B cell (primary cell): ENCODE data around the gene C1QL3. TPM values are rescaled to one million over a fixed set of nuclear protein-coding genes. Genes with fewer than 3 reads are reported as not detected.

Experiments used
- ATAC-seq: fragments of 200-7000 bp; cut with Tn5 transposase; one replicate; pipeline ENCODE4 v1.10.0; 2021; ENCODE audit warnings: low read depth, mild to moderate bottlenecking, moderate number of reproducible peaks, moderate library complexity
- CTCF ChIA-PET: fragments of 350-600 bp; sonication (Branson Sonifier 250); formaldehyde crosslinking; loops from one replicate; lab custom pipeline; 2021; ENCODE audit warnings: antibody characterized with exemption, inconsistent platforms; lab: Charles Lee
- POLR2A ChIA-PET: fragments of 350-600 bp; sonication (Branson Sonifier 250); formaldehyde crosslinking; loops from one replicate; lab custom pipeline; 2021; ENCODE audit warnings: antibody characterized with exemption; lab: Charles Lee
- DNase-seq: peaks from one replicate; pipeline ENCODE4 v3.0.0; 2013
- H2AFZ ChIP-seq: 2 replicates; pipeline ENCODE4 v1.6.1; 2012; ENCODE audit warnings: mild to moderate bottlenecking, low read depth, low read length; ENCODE audit not compliant: insufficient read depth, poor library complexity, severe bottlenecking
- H3K27ac ChIP-seq, 2 donors: 1 replicate in 1 of 2; 2 replicates in 1 of 2; pipeline ENCODE4 v1.5.1; 2012 to 2013; ENCODE audit warnings: low read length in 2 of 2, mild to moderate bottlenecking in 2 of 2, moderate library complexity in 1 of 2
- H3K27me3 ChIP-seq, 4 experiments: fragments of 200-600 bp in 1 of 4; sonication (generic) in 1 of 4; replicated peaks in 1 of 4; 1 replicate in 2 of 4; 2 replicates in 2 of 4; pipeline versions ENCODE4 v1.6.1 to v1.7.0; 2013 to 2016; ENCODE audit warnings: low read length in 3 of 4, mild to moderate bottlenecking in 2 of 4, mixed read lengths in 1 of 4, moderate library complexity in 1 of 4; ENCODE audit not compliant: insufficient read depth in 4 of 4, control insufficient read depth in 3 of 4; ENCODE audit errors: control extremely low read depth in 1 of 4
- H3K36me3 ChIP-seq, 2 experiments: replicated peaks in 1 of 2; 1 replicate in 1 of 2; 2 replicates in 1 of 2; pipeline versions ENCODE4 v1.6.1 to v1.7.1; 2013; ENCODE audit warnings: low read length in 1 of 2; ENCODE audit not compliant: insufficient read depth in 2 of 2, control insufficient read depth in 1 of 2; ENCODE audit errors: control extremely low read depth in 1 of 2, extremely low read depth in 1 of 2
- H3K4me1 ChIP-seq, 2 donors: fragments of 200-600 bp in 1 of 2; sonication (generic) in 1 of 2; 1 replicate in 1 of 2; 2 replicates in 1 of 2; pipeline versions ENCODE4 v1.5.1 to v1.6.1; 2013 to 2017; ENCODE audit warnings: low read length in 2 of 2; ENCODE audit not compliant: control insufficient read depth in 2 of 2, insufficient read depth in 2 of 2
- H3K4me2 ChIP-seq: replicated peaks from 2 replicates; pipeline ENCODE3; 2012; ENCODE audit warnings: mild to moderate bottlenecking, low read depth, low read length; ENCODE audit not compliant: poor library complexity, severe bottlenecking
- H3K4me3 ChIP-seq, 5 experiments: fragments of 200-600 bp in 1 of 5; sonication (generic) in 1 of 5; 1 replicate in 3 of 5; 2 replicates in 2 of 5; pipeline versions ENCODE4 v1.5.1 to v1.7.0; 2011 to 2016; ENCODE audit warnings: low read length in 4 of 5, mild to moderate bottlenecking in 4 of 5, low read depth in 2 of 5, control low read depth in 1 of 5, moderate library complexity in 1 of 5; ENCODE audit not compliant: insufficient read depth in 1 of 5; ENCODE audit errors: control extremely low read depth in 1 of 5, extremely low read depth in 1 of 5
- H3K79me2 ChIP-seq: fragments of 200-600 bp; sonication (generic); one replicate; pipeline ENCODE4 v1.6.0; 2016; ENCODE audit warnings: low read length; ENCODE audit not compliant: control insufficient read depth, insufficient read depth
- H3K9ac ChIP-seq: fragments of 200-600 bp; sonication (generic); 2 replicates; pipeline ENCODE4 v1.6.1; 2017; ENCODE audit warnings: mild to moderate bottlenecking, low read length, moderate library complexity
- H3K9me3 ChIP-seq, 3 donors: one replicate each; pipeline versions ENCODE4 v1.6.1 to v1.7.1; 2013; ENCODE audit warnings: low read length in 2 of 3; ENCODE audit not compliant: control insufficient read depth in 2 of 3, insufficient read depth in 1 of 3; ENCODE audit errors: control extremely low read depth in 1 of 3
- H4K20me1 ChIP-seq: 2 replicates; pipeline ENCODE4 v1.6.0; 2012; ENCODE audit warnings: mild to moderate bottlenecking, low read length; ENCODE audit not compliant: insufficient read depth, control insufficient read depth, poor library complexity, severe bottlenecking
- H3K27ac Mint-ChIP-seq: one replicate; pipeline ENCODE4 v1.8.0; 2021; ENCODE audit warnings: mixed read lengths
- H3K27me3 Mint-ChIP-seq: one replicate; pipeline ENCODE4 v1.8.0; 2021; ENCODE audit warnings: mixed read lengths
- H3K4me1 Mint-ChIP-seq: one replicate; pipeline ENCODE4 v1.8.0; 2021; ENCODE audit warnings: mixed read lengths
- H3K4me3 Mint-ChIP-seq: one replicate; pipeline ENCODE4 v1.8.0; 2021; ENCODE audit warnings: mixed read lengths
- H3K9me3 Mint-ChIP-seq: one replicate; pipeline ENCODE4 v1.8.0; 2022; ENCODE audit warnings: mixed read lengths; ENCODE audit not compliant: insufficient read depth
- CTCF ChIP-seq: fragments of 200-600 bp; IDR thresholded peaks from one replicate; pipeline ENCODE4 v1.8.0; 2022; ENCODE audit warnings: antibody characterized with exemption, mild to moderate bottlenecking
- EZH2 ChIP-seq: IDR thresholded peaks from 2 replicates; pipeline ENCODE4 v1.6.1; 2012; ENCODE audit warnings: borderline replicate concordance, low read depth, mild to moderate bottlenecking, moderate library complexity, low read length; ENCODE audit not compliant: insufficient read depth, poor library complexity, severe bottlenecking
- WGBS: methylation state at CpG from one replicate; pipeline ENCODE4 v1.1.5; 2013; ENCODE audit warnings: missing lambda C conversion rate; ENCODE audit not compliant: insufficient coverage; 5-methylcytosine and 5-hydroxymethylcytosine counted together
- intact Hi-C: fragments of 100-400 bp; cut with micrococcal nuclease; formaldehyde crosslinking; loops from one replicate; pipeline ENCODE4 v1.10.0; 2022
- polyA plus RNA-seq: library from polyadenylated mRNA; depleted of rRNA; stranded (reverse); fragments of >200 nt; gene quantifications from 2 replicates; pipeline ENCODE4 v1.2.3, GENCODE V29; 2012
- total RNA-seq, 2 donors: library from RNA; stranded (reverse); fragments of 120-200 nt in 1 of 2; gene quantifications; 1 replicate in 1 of 2; 2 replicates in 1 of 2; pipeline versions ENCODE4 v1.2.3 to v1.2.4, GENCODE V29; 2013 to 2022

Gene C1QL3
- total and polyA plus RNA-seq, 2 donors (not counting 1 experiment from before 2014, with no cell fraction given), result not detected

GRCh38 chr10:16545116-16545736 is 23.5 kb upstream of the C1QL3 start:
- H4K20me1 ChIP-seq, result no peaks in the 10 kb centered on the region
- no peaks in the 10 kb centered on the region for H3K4me1 Mint-ChIP-seq

More at GRCh38 chr10:16545116-16545736, 23.5 kb upstream of the C1QL3 start:
- Histone ChIP-seq H3K27ac (no peak overlapping the region), H3K4me2 (no peak overlapping the region), H3K79me2 (no peaks in the 10 kb centered on the region), H2AFZ (no peak overlapping the region), H3K4me1 (no peaks in the 10 kb centered on the region), H3K4me3 (no peak overlapping the region), H3K9me3 (no peaks in the 10 kb centered on the region), H3K36me3 (no peaks in the 10 kb centered on the region), H3K27me3 (peaks cover 0 to 5% (median 0%) of the 10 kb centered on the region in 4 experiments), H3K9ac (no peak overlapping the region)
- ChIA-PET POLR2A (no interaction called here), CTCF (interaction anchor here (1.2 to 1.3 kb wide), 2 partner anchors 8 to 21 kb away, joined by 3 to 4 read pairs; no protein-coding TSS in a partner anchor)
- TF ChIP-seq EZH2 (no peak), CTCF (peak; percentile 33)
- no peak for ATAC-seq
- intact Hi-C loops, result no loop called here
- H3K27me3 Mint-ChIP-seq, result peaks cover 13% of the 10 kb centered on the region
- WGBS, result no CpG with 5 or more reads among the region's 7 CpGs
- H3K9me3 Mint-ChIP-seq, result no peaks in the 10 kb centered on the region
- no peak overlapping the region for H3K4me3 Mint-ChIP-seq
- peak; percentile 8 for DNase-seq
- H3K27ac Mint-ChIP-seq, result no peak overlapping the region
